HepG2 (cell line): ENCODE measurements around the gene CAGE1. TPM values are rescaled to one million over a fixed set of nuclear protein-coding genes. Genes with fewer than 3 reads are reported as not detected.

Experiments used
- AHR ChIP-seq: IDR thresholded peaks from 2 replicates; pipeline ENCODE4 v1.6.1; 2018; ENCODE audit warnings: missing genetic modification reagents, missing compliant biosample characterization
- ATRX ChIP-seq: sonication (generic); formaldehyde crosslinking; IDR thresholded peaks from 2 replicates; pipeline ENCODE4 v1.4.0; 2020; ENCODE audit warnings: missing genetic modification reagents, borderline replicate concordance
- BHLHE40 ChIP-seq: IDR thresholded peaks from 2 replicates; pipeline ENCODE4 v1.6.1; 2011; ENCODE audit warnings: low read length, improper control_type of control experiment
- CREM ChIP-seq, 2 experiments: sonication (generic) in 1 of 2; formaldehyde crosslinking in 1 of 2; IDR thresholded peaks; 2 replicates each; pipeline versions ENCODE4 v1.4.0 to v1.6.1; 2016 to 2020; ENCODE audit warnings: antibody characterized with exemption in 1 of 2, mild to moderate bottlenecking in 1 of 2, missing genetic modification reagents in 1 of 2
- DRAP1 ChIP-seq: IDR thresholded peaks from 2 replicates; pipeline ENCODE4 v1.6.1; 2016; ENCODE audit warnings: missing genetic modification reagents, missing compliant biosample characterization
- EEA1 ChIP-seq: sonication (generic); formaldehyde crosslinking; IDR thresholded peaks from 2 replicates; pipeline ENCODE4 v1.5.1; 2020; ENCODE audit warnings: mild to moderate bottlenecking, missing genetic modification reagents, borderline replicate concordance
- FOXK2 ChIP-seq: fragments of 450-650 bp; IDR thresholded peaks from 2 replicates; pipeline ENCODE4 v1.6.1; 2016
- GPBP1L1 ChIP-seq: sonication (generic); formaldehyde crosslinking; IDR thresholded peaks from 2 replicates; pipeline ENCODE4 v1.5.0; 2020; ENCODE audit warnings: mild to moderate bottlenecking, missing genetic modification reagents
- KDM1A ChIP-seq: IDR thresholded peaks from 2 replicates; pipeline ENCODE4 v1.6.1; 2016; ENCODE audit warnings: missing compliant biosample characterization
- KDM5A ChIP-seq: fragments of 200-600 bp; sonication (generic); IDR thresholded peaks from 2 replicates; pipeline ENCODE4 v1.7.0; 2018; ENCODE audit warnings: antibody characterized with exemption, mild to moderate bottlenecking, low read length, borderline replicate concordance
- MTERF4 ChIP-seq: sonication (generic); formaldehyde crosslinking; IDR thresholded peaks from 2 replicates; pipeline ENCODE4 v1.8.0; 2023; ENCODE audit warnings: mild to moderate bottlenecking, missing genetic modification reagents
- MXD4 ChIP-seq: IDR thresholded peaks from 2 replicates; pipeline ENCODE4 v1.6.1; 2016; ENCODE audit warnings: mild to moderate bottlenecking, missing biosample characterization, missing genetic modification reagents
- NFIC ChIP-seq: IDR thresholded peaks from 2 replicates; pipeline ENCODE4 v1.6.1; 2012; ENCODE audit warnings: mild to moderate bottlenecking, low read length, inconsistent platforms
- RAD21 ChIP-seq: fragments of 450-650 bp; formaldehyde crosslinking; IDR thresholded peaks from 2 replicates; pipeline ENCODE4 v1.5.0; 2020; ENCODE audit warnings: mild to moderate bottlenecking
- THYN1 ChIP-seq: sonication (generic); formaldehyde crosslinking; IDR thresholded peaks from 2 replicates; pipeline ENCODE4 v1.8.1; 2023; ENCODE audit warnings: low read depth, mild to moderate bottlenecking, moderate library complexity, missing genetic modification reagents, borderline replicate concordance
- XRCC5 ChIP-seq: fragments of 200-400 bp; formaldehyde crosslinking; optimal IDR thresholded peaks from 2 replicates; pipeline ENCODE3; 2017; ENCODE audit warnings: mild to moderate bottlenecking, low read length
- ZFY ChIP-seq: sonication (generic); formaldehyde crosslinking; IDR thresholded peaks from 2 replicates; pipeline ENCODE4 v1.4.0; 2020; ENCODE audit warnings: missing genetic modification reagents
- ZNF484 ChIP-seq: sonication (generic); formaldehyde crosslinking; IDR thresholded peaks from 2 replicates; pipeline ENCODE4 v1.5.1; 2020; ENCODE audit warnings: mild to moderate bottlenecking, low read depth, missing genetic modification reagents, borderline replicate concordance
- ZNF501 ChIP-seq: sonication (generic); formaldehyde crosslinking; IDR thresholded peaks from 2 replicates; pipeline ENCODE4 v1.5.1; 2020; ENCODE audit warnings: mild to moderate bottlenecking, moderate library complexity, missing genetic modification reagents
- ZNF589 ChIP-seq: sonication (generic); formaldehyde crosslinking; conservative IDR thresholded peaks from 2 replicates; pipeline ENCODE4 v1.8.0; 2022; ENCODE audit warnings: mild to moderate bottlenecking, moderate library complexity, missing genetic modification reagents
- polyA plus RNA-seq, 8 experiments: library from polyadenylated mRNA; depleted of rRNA in 3 of 8; stranded (reverse) in 7 of 8; unstranded in 1 of 8; fragments of >200 nt; fragmentation: Illumina TruSeq in 4 of 8; extraction: Trizol in 4 of 8; gene quantifications; 2 replicates each; pipeline versions ENCODE4 v1.2.1 to v1.2.3, GENCODE V29; 2011 to 2016; ENCODE audit warnings: low read depth in 4 of 8, missing spikeins in 1 of 8, mixed read lengths in 1 of 8; ENCODE audit not compliant: insufficient read depth in 1 of 8
- total RNA-seq, 5 experiments: library from RNA; depleted of rRNA; stranded (reverse); fragments of >200 nt; fragmentation: Illumina TruSeq; extraction: Trizol; gene quantifications; 2 replicates each; pipeline ENCODE4 v1.2.3, GENCODE V29; 2016; ENCODE audit warnings: low read depth in 1 of 5
- TF ChIP-seq, protein P1 (sequence below): IDR thresholded peaks from 2 replicates; pipeline ENCODE4 v1.6.1; 2016; ENCODE audit warnings: low read depth, missing genetic modification reagents, missing compliant biosample characterization
- TF ChIP-seq, protein P2 (sequence below): sonication (generic); formaldehyde crosslinking; IDR thresholded peaks from 2 replicates; pipeline ENCODE4 v1.5.0; 2020; ENCODE audit warnings: missing genetic modification reagents

CAGE1 gene
- total and polyA plus RNA-seq, 2 of the 13 experiments (the other 11 are each of a cell fraction or from before 2014, with no cell fraction given) = 0.03 to 0.15 TPM

- TF ChIP-seq ATRX (CRISPR knock-in tag) = no peak
- TF ChIP-seq ZFY = 0 out of 2 replicates have a peak, but pooled peaks have one; percentile 23
- TF ChIP-seq ZNF589 = no peak
- no peak for TF ChIP-seq BHLHE40
- TF ChIP-seq KDM1A = no peak
- TF ChIP-seq MTERF4 (CRISPR knock-in tag) = no peak
- no peak for TF ChIP-seq KDM5A
- TF ChIP-seq AHR (CRISPR knock-in tag) = no peak
- TF ChIP-seq THYN1 (CRISPR knock-in tag) = no peak
- no peak for TF ChIP-seq MXD4 (CRISPR knock-in tag)
- TF ChIP-seq, protein P1, sequence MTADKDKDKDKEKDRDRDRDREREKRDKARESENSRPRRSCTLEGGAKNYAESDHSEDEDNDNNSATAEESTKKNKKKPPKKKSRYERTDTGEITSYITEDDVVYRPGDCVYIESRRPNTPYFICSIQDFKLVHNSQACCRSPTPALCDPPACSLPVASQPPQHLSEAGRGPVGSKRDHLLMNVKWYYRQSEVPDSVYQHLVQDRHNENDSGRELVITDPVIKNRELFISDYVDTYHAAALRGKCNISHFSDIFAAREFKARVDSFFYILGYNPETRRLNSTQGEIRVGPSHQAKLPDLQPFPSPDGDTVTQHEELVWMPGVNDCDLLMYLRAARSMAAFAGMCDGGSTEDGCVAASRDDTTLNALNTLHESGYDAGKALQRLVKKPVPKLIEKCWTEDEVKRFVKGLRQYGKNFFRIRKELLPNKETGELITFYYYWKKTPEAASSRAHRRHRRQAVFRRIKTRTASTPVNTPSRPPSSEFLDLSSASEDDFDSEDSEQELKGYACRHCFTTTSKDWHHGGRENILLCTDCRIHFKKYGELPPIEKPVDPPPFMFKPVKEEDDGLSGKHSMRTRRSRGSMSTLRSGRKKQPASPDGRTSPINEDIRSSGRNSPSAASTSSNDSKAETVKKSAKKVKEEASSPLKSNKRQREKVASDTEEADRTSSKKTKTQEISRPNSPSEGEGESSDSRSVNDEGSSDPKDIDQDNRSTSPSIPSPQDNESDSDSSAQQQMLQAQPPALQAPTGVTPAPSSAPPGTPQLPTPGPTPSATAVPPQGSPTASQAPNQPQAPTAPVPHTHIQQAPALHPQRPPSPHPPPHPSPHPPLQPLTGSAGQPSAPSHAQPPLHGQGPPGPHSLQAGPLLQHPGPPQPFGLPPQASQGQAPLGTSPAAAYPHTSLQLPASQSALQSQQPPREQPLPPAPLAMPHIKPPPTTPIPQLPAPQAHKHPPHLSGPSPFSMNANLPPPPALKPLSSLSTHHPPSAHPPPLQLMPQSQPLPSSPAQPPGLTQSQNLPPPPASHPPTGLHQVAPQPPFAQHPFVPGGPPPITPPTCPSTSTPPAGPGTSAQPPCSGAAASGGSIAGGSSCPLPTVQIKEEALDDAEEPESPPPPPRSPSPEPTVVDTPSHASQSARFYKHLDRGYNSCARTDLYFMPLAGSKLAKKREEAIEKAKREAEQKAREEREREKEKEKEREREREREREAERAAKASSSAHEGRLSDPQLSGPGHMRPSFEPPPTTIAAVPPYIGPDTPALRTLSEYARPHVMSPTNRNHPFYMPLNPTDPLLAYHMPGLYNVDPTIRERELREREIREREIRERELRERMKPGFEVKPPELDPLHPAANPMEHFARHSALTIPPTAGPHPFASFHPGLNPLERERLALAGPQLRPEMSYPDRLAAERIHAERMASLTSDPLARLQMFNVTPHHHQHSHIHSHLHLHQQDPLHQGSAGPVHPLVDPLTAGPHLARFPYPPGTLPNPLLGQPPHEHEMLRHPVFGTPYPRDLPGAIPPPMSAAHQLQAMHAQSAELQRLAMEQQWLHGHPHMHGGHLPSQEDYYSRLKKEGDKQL (CRISPR knock-in tag) = no peak
- TF ChIP-seq NFIC = no peak
- no peak for TF ChIP-seq GPBP1L1 (CRISPR knock-in tag)
- peak; percentile 84 for TF ChIP-seq RAD21 (CRISPR knock-in tag)
- TF ChIP-seq ZNF501 (CRISPR knock-in tag) = no peak
- peak; percentile 22 for TF ChIP-seq XRCC5
- no peak for TF ChIP-seq CREM (IDR thresholded peaks at IDR 0.05)
- no peak for TF ChIP-seq CREM (CRISPR knock-in tag; IDR thresholded peaks at IDR 0.05)
- no peak for TF ChIP-seq EEA1 (CRISPR knock-in tag)
- TF ChIP-seq, protein P2, sequence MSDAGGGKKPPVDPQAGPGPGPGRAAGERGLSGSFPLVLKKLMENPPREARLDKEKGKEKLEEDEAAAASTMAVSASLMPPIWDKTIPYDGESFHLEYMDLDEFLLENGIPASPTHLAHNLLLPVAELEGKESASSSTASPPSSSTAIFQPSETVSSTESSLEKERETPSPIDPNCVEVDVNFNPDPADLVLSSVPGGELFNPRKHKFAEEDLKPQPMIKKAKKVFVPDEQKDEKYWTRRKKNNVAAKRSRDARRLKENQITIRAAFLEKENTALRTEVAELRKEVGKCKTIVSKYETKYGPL (CRISPR knock-in tag) = no peak
- TF ChIP-seq FOXK2 = no peak
- no peak for TF ChIP-seq DRAP1
- no peak for TF ChIP-seq ZNF484 (CRISPR knock-in tag)
These were observed 35.6 kb upstream of the CAGE1 start (continued) for GRCh38 chr6:7424967-7425807.
